ENCODE measurements around the gene USP30.

Gene USP30

GRCh38 chr12:109115404-109115757 lies 63.0 kb downstream of the USP30 start:
- no peak overlapping the region for H3K23ac ChIP-seq (ENCODE audit: low read length)
- H3K9me3 ChIP-seq (ENCODE audit: insufficient read depth, low read depth, low read length): no peaks in the 10 kb centered on the region
- H3K27me3 ChIP-seq (ENCODE audit: insufficient read depth, low read length): no peaks in the 10 kb centered on the region
- no peak overlapping the region for H3K4me2 ChIP-seq (ENCODE audit: low read length)
- H2BK5ac ChIP-seq (ENCODE audit: low read depth, low read length, poor library complexity): no peak overlapping the region
- H4K12ac ChIP-seq (ENCODE audit: low read depth, low read length): no peak overlapping the region
- no peak overlapping the region for H3K14ac ChIP-seq (ENCODE audit: low read length)
- no peak overlapping the region for H2BK12ac ChIP-seq (ENCODE audit: low read length)
- H3K18ac ChIP-seq (ENCODE audit: low read length): no peak overlapping the region
- H4K91ac ChIP-seq (ENCODE audit: low read depth, low read length): no peak overlapping the region
- H3K9ac ChIP-seq (ENCODE audit: low read length): no peak overlapping the region
- no peak overlapping the region for H2AK5ac ChIP-seq (ENCODE audit: low read length)
- no peak overlapping the region for H3K27ac ChIP-seq (ENCODE audit: low read depth, low read length)
- H3K79me2 ChIP-seq (ENCODE audit: control insufficient read depth, insufficient read depth, low read length, poor library complexity): no peaks in the 10 kb centered on the region
- no peaks in the 10 kb centered on the region for H3K79me1 ChIP-seq (ENCODE audit: low read length)
- H3K4me3 ChIP-seq (ENCODE audit: low read depth, low read length): no peak overlapping the region
- DNase-seq: no peak
- H3K4me1 ChIP-seq (ENCODE audit: control insufficient read depth in 1 of 2, insufficient read depth in 2 of 2, low read length in 2 of 2): peaks cover 13 to 14% of the 10 kb centered on the region in 2 experiments
- WGBS (ENCODE audit: extremely low coverage, insufficient coverage, insufficient read length): no CpG with 5 or more reads among the region's 3 CpGs
- no peaks in the 10 kb centered on the region for H3K36me3 ChIP-seq (ENCODE audit: control insufficient read depth in 1 of 2, insufficient read depth in 2 of 2, low read length in 2 of 2)
- no peak overlapping the region for H3K4ac ChIP-seq (ENCODE audit: low read depth, low read length)
- H4K8ac ChIP-seq (ENCODE audit: low read depth, low read length): no peak overlapping the region
- no peak overlapping the region for H2AFZ ChIP-seq (ENCODE audit: insufficient read depth, low read length, poor library complexity)
- H2BK120ac ChIP-seq (ENCODE audit: insufficient read depth, low read length, poor library complexity): no peak overlapping the region

GRCh38 chr12:109115758-109116610 lies 63.6 kb downstream of the USP30 start, which contains the start of gene ACACB:
TSS of gene ACACB (plus strand) at chr12:109116587. CDS start at chr12:109139406, 22,819 bp downstream.
- H2AFZ ChIP-seq (ENCODE audit: insufficient read depth, low read length, poor library complexity): no peak within 1 kb of the TSS
- no peak within 1 kb of the TSS for H3K18ac ChIP-seq (ENCODE audit: low read length)
- no peak within 1 kb of the TSS for H4K8ac ChIP-seq (ENCODE audit: low read depth, low read length)
- no peaks in the 10 kb centered on the region for H3K79me1 ChIP-seq (ENCODE audit: low read length)
- no peak within 1 kb of the TSS for H3K14ac ChIP-seq (ENCODE audit: low read length)
- H3K79me2 ChIP-seq (ENCODE audit: control insufficient read depth, insufficient read depth, low read length, poor library complexity): no peaks in the 10 kb centered on the region
- H3K4me3 ChIP-seq (ENCODE audit: low read depth, low read length): no peak within 1 kb of the TSS
- no peak within 1 kb of the TSS for H2AK5ac ChIP-seq (ENCODE audit: low read length)
- H2BK5ac ChIP-seq (ENCODE audit: low read depth, low read length, poor library complexity): no peak within 1 kb of the TSS
- H3K4ac ChIP-seq (ENCODE audit: low read depth, low read length): no peak within 1 kb of the TSS
- no peak within 1 kb of the TSS for H3K27ac ChIP-seq (ENCODE audit: low read depth, low read length)
- H3K4me2 ChIP-seq (ENCODE audit: low read length): no peak within 1 kb of the TSS
- DNase-seq: peak; percentile 54 to 61
- H4K91ac ChIP-seq (ENCODE audit: low read depth, low read length): no peak within 1 kb of the TSS
- H2BK120ac ChIP-seq (ENCODE audit: insufficient read depth, low read length, poor library complexity): no peak within 1 kb of the TSS
- no peak within 1 kb of the TSS for H2BK12ac ChIP-seq (ENCODE audit: low read length)
- no peak within 1 kb of the TSS for H3K9ac ChIP-seq (ENCODE audit: low read length)
- no CpG with 5 or more reads among the region's 14 CpGs for WGBS (ENCODE audit: extremely low coverage, insufficient coverage, insufficient read length)
- no peak within 1 kb of the TSS for H4K12ac ChIP-seq (ENCODE audit: low read depth, low read length)
- no peaks in the 10 kb centered on the region for H3K9me3 ChIP-seq (ENCODE audit: insufficient read depth, low read depth, low read length)
- H3K36me3 ChIP-seq (ENCODE audit: control insufficient read depth in 1 of 2, insufficient read depth in 2 of 2, low read length in 2 of 2): no peaks in the 10 kb centered on the region
- H3K4me1 ChIP-seq (ENCODE audit: control insufficient read depth in 1 of 2, insufficient read depth in 2 of 2, low read length in 2 of 2): peaks cover 13% of the 10 kb centered on the region in 2 experiments
- H3K27me3 ChIP-seq (ENCODE audit: insufficient read depth, low read length): no peaks in the 10 kb centered on the region
- H3K23ac ChIP-seq (ENCODE audit: low read length): no peak within 1 kb of the TSS

- Histone ChIP-seq H3K79me2 (ENCODE audit: control insufficient read depth, insufficient read depth, low read length, poor library complexity) (no peaks in the 10 kb centered on the region), H3K9me3 (ENCODE audit: insufficient read depth, low read depth, low read length) (no peaks in the 10 kb centered on the region), H3K27me3 (ENCODE audit: insufficient read depth, low read length) (no peaks in the 10 kb centered on the region), H2BK120ac (ENCODE audit: insufficient read depth, low read length, poor library complexity) (no peak overlapping the region), H3K23ac (ENCODE audit: low read length) (no peak overlapping the region), H3K79me1 (ENCODE audit: low read length) (no peaks in the 10 kb centered on the region), H4K12ac (ENCODE audit: low read depth, low read length) (no peak overlapping the region), H4K91ac (ENCODE audit: low read depth, low read length) (no peak overlapping the region), H3K4ac (ENCODE audit: low read depth, low read length) (no peak overlapping the region), H3K36me3 (ENCODE audit: control insufficient read depth in 1 of 2, insufficient read depth in 2 of 2, low read length in 2 of 2) (no peaks in the 10 kb centered on the region), H2BK12ac (ENCODE audit: low read length) (no peak overlapping the region), H3K4me2 (ENCODE audit: low read length) (no peak overlapping the region), H2AK5ac (ENCODE audit: low read length) (no peak overlapping the region), H2BK5ac (ENCODE audit: low read depth, low read length, poor library complexity) (no peak overlapping the region), H3K4me3 (ENCODE audit: low read depth, low read length) (no peak overlapping the region), H4K8ac (ENCODE audit: low read depth, low read length) (no peak overlapping the region), H3K14ac (ENCODE audit: low read length) (no peak overlapping the region), H3K4me1 (ENCODE audit: control insufficient read depth in 1 of 2, insufficient read depth in 2 of 2, low read length in 2 of 2) (peaks cover 11% of the 10 kb centered on the region in 2 experiments), H2AFZ (ENCODE audit: insufficient read depth, low read length, poor library complexity) (no peak overlapping the region), H3K18ac (ENCODE audit: low read length) (no peak overlapping the region), H3K27ac (ENCODE audit: low read depth, low read length) (no peak overlapping the region), H3K9ac (ENCODE audit: low read length) (no peak overlapping the region)
- no peak for DNase-seq
- WGBS (ENCODE audit: extremely low coverage, insufficient coverage, insufficient read length): no CpG with 5 or more reads among the region's 12 CpGs
These were observed 64.2 kb downstream of the USP30 start for GRCh38 chr12:109116611-109116949.

GRCh38 chr12:109120095-109120494 lies 67.7 kb downstream of the USP30 start:
- no CpG with 5 or more reads among the region's 2 CpGs for WGBS (ENCODE audit: extremely low coverage, insufficient coverage, insufficient read length)
- Histone ChIP-seq H3K4me3 (ENCODE audit: low read depth, low read length) (no peak overlapping the region), H3K36me3 (ENCODE audit: control insufficient read depth in 1 of 2, insufficient read depth in 2 of 2, low read length in 2 of 2) (no peaks in the 10 kb centered on the region), H3K18ac (ENCODE audit: low read length) (no peak overlapping the region), H3K14ac (ENCODE audit: low read length) (no peak overlapping the region), H3K27ac (ENCODE audit: low read depth, low read length) (no peak overlapping the region), H4K12ac (ENCODE audit: low read depth, low read length) (no peak overlapping the region), H4K8ac (ENCODE audit: low read depth, low read length) (no peak overlapping the region), H2BK12ac (ENCODE audit: low read length) (no peak overlapping the region), H3K4me1 (ENCODE audit: control insufficient read depth in 1 of 2, insufficient read depth in 2 of 2, low read length in 2 of 2) (peaks cover 10 to 11% of the 10 kb centered on the region in 2 experiments), H3K4ac (ENCODE audit: low read depth, low read length) (no peak overlapping the region), H3K9ac (ENCODE audit: low read length) (no peak overlapping the region), H3K9me3 (ENCODE audit: insufficient read depth, low read depth, low read length) (no peaks in the 10 kb centered on the region), H3K79me2 (ENCODE audit: control insufficient read depth, insufficient read depth, low read length, poor library complexity) (no peaks in the 10 kb centered on the region), H3K4me2 (ENCODE audit: low read length) (no peak overlapping the region), H2BK120ac (ENCODE audit: insufficient read depth, low read length, poor library complexity) (no peak overlapping the region), H3K23ac (ENCODE audit: low read length) (no peak overlapping the region), H4K91ac (ENCODE audit: low read depth, low read length) (no peak overlapping the region), H2AFZ (ENCODE audit: insufficient read depth, low read length, poor library complexity) (no peak overlapping the region), H3K79me1 (ENCODE audit: low read length) (no peaks in the 10 kb centered on the region), H2AK5ac (ENCODE audit: low read length) (no peak overlapping the region), H2BK5ac (ENCODE audit: low read depth, low read length, poor library complexity) (no peak overlapping the region), H3K27me3 (ENCODE audit: insufficient read depth, low read length) (no peaks in the 10 kb centered on the region)
- no peak for DNase-seq

All from trophoblast cell (in vitro differentiated cells and primary cell).